ENCODE data around the gene ABHD12. TPM values are rescaled to one million over a fixed set of nuclear protein-coding genes. Genes with fewer than 3 reads are reported as not detected.
"Not testable (repeated sequence)": the region's sequence is repeated elsewhere in the genome, so short reads cannot be mapped to it uniquely, and the experiment has no call there.

The ABHD12 gene
- total and polyA plus RNA-seq, 8 donors, result 44.4 to 73.0 (median 57.5) TPM

DNA sequence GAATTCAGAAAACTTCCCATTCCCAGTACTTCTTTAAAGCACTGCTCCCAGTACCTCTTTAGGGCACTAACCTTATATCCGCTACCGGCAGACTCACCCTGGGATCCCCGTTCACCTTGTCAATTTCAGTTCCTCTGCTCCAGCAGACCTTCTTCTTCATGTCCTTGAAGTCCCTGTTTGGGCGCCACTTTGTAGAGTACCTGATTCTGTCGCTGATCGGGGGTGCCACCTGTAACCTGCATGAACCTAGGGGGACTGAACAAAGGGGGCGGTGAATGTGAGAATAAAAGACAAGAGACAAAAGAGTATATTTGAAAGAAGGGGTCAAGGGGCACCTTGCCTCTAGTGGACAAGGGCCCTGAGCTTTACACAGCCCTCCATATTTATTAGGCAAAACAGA is 11.9 kb upstream of the ABHD12 start:
- DNase-seq (no peak), ATAC-seq (no peak), FAIRE-seq (no peak)
- Histone ChIP-seq H3K27me3 (no peaks in the 10 kb centered on the region), H3K27ac (no peak overlapping the region), H3K9me3 (no peaks in the 10 kb centered on the region), H3K4me1 (peaks cover 0 to 11% (median 0%) of the 10 kb centered on the region in 3 donors), H3K36me3 (no peaks in the 10 kb centered on the region), H3K4me3 (no peak overlapping the region)
- TF ChIP-seq, protein P1, sequence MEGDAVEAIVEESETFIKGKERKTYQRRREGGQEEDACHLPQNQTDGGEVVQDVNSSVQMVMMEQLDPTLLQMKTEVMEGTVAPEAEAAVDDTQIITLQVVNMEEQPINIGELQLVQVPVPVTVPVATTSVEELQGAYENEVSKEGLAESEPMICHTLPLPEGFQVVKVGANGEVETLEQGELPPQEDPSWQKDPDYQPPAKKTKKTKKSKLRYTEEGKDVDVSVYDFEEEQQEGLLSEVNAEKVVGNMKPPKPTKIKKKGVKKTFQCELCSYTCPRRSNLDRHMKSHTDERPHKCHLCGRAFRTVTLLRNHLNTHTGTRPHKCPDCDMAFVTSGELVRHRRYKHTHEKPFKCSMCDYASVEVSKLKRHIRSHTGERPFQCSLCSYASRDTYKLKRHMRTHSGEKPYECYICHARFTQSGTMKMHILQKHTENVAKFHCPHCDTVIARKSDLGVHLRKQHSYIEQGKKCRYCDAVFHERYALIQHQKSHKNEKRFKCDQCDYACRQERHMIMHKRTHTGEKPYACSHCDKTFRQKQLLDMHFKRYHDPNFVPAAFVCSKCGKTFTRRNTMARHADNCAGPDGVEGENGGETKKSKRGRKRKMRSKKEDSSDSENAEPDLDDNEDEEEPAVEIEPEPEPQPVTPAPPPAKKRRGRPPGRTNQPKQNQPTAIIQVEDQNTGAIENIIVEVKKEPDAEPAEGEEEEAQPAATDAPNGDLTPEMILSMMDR (IDR thresholded peaks at IDR 0.05), result no peak
- intact Hi-C loops (cut with DNase I), result loop anchor here in 2 of 3 donors (5.0 to 10.0 kb wide), 2 partner anchors 65 to 108 kb away; no protein-coding TSS in a partner anchor
- 93 to 97% methylated on average over 7 of the region's 7 CpGs for WGBS, 2 donors

DNA sequence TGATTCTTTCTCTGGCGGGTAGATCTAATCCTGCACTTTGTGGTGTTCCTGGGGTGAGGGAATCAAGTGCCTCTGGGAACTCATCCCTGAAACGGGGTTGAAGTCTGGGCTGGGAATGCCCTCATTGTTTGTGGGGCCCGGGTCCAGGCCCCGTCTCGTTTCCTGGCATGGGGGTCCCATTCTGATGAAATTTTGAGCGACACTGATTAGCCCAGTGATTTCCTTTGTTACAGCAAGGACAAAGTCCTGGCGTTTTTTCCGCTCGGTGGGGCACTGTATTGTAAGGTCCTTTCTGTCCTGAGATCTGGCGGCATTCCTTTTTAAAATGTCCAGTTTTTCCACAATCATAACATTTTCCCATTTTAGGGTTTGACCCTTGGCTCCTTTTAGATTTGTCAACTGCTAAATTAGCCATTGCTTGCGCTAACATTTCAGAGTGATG is 9.7 kb upstream of the ABHD12 start:
- not testable (repeated sequence) for FAIRE-seq, H3K36me3 ChIP-seq, H3K27ac ChIP-seq, ATAC-seq, H3K4me3 ChIP-seq, H3K27me3 ChIP-seq, DNase-seq, H3K9me3 ChIP-seq
- intact Hi-C loops (cut with DNase I), result loop anchor here in 2 of 3 donors (5.0 to 10.0 kb wide), 2 partner anchors 63 to 106 kb away; no protein-coding TSS in a partner anchor
- H3K4me1 ChIP-seq, result peaks cover 0 to 11% (median 0%) of the 10 kb centered on the region in 3 donors
- WGBS, 2 donors, result 67 to 71% methylated on average over 11 of the region's 11 CpGs

DNA sequence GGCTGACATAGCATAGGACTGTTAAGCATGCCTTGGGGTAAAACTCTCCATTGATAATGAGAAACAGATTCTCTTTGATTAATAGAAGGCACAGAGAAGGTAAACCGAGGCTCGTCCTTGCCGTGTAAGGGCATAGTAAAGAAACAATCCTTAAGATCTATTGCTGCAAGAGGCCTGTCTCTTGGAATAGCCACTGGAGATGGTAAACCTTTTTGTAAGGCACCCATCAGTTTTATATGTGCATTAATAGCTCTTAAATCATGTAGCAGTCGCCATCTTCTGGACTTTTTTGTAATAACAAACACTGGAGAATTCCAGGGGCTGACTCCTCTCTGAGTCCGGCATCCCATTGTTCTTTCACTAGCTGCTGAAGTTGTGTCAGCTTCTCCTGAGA is 8.4 kb upstream of the ABHD12 start:
- Histone ChIP-seq H3K4me1 (peaks cover 0 to 11% (median 0%) of the 10 kb centered on the region in 3 donors), H3K36me3 (no peaks in the 10 kb centered on the region), H3K9me3 (no peaks in the 10 kb centered on the region), H3K27me3 (no peaks in the 10 kb centered on the region), H3K4me3 (no peak overlapping the region), H3K27ac (peak overlapping the region in 1 of 4 donors; percentile 26)
- intact Hi-C loops (cut with DNase I), result loop anchor here in 1 of 3 donors (5.0 kb wide), 1 partner anchor 62 kb away; no protein-coding TSS in a partner anchor
- WGBS, 2 donors, result 2 to 8% methylated on average over 5 of the region's 5 CpGs
- DNase-seq, result peak in 2 of 6 donors; percentile 19 to 63
- TF ChIP-seq, protein P1 (IDR thresholded peaks at IDR 0.05), result peak in 3 of 4 donors; percentile 43 to 44 (median 44)
- peak; percentile 83 to 98 (median 98) for ATAC-seq
- no peak for FAIRE-seq

DNA sequence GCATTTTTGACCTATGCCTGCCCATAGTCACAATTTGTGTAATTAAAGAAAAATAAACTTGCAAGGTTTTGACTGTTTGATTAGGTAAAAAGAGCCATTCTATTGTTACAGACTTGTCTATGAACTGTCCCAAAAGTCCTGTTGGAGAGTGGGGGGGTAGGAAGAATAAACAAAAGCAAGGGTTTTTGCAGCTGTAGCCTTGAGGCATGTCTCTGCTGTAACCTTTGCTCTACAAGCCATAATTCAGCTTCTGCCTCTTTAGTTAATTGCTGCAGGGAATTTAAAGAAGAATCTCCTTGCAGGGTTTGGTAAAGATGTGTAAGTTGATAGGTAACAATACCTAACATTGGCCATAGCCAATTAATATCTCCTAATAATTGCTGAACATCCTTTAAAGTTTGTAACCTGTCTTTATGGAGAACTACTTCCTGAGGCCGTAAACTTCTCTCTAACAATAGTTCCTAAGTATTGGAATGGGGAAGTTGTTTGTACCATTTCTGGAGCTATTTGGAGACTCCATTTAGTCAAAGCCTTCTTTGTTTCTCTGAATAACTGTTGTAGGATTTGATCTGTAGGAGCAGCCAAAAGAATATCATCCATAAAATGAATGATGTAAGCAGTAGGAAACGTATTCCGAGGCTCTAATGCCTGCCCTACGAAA is 7.9 kb upstream of the ABHD12 start:
- peak overlapping the region in 1 of 4 donors; percentile 26 for H3K27ac ChIP-seq
- TF ChIP-seq, protein P1 (IDR thresholded peaks at IDR 0.05), result no peak
- intact Hi-C loops (cut with DNase I), result loop anchor here in 1 of 3 donors (5.0 kb wide), 1 partner anchor 61 kb away; no protein-coding TSS in a partner anchor
- H3K9me3 ChIP-seq, result no peaks in the 10 kb centered on the region
- H3K27me3 ChIP-seq, result no peaks in the 10 kb centered on the region
- peaks cover 0 to 11% (median 0%) of the 10 kb centered on the region in 3 donors for H3K4me1 ChIP-seq
- DNase-seq (no peak), ATAC-seq (peak; percentile 42 to 62 (median 55)), FAIRE-seq (no peak)
- H3K4me3 ChIP-seq, result no peak overlapping the region
- H3K36me3 ChIP-seq, result no peaks in the 10 kb centered on the region
- WGBS, 2 donors, result 22 to 26% methylated on average over 4 of the region's 4 CpGs

DNA sequence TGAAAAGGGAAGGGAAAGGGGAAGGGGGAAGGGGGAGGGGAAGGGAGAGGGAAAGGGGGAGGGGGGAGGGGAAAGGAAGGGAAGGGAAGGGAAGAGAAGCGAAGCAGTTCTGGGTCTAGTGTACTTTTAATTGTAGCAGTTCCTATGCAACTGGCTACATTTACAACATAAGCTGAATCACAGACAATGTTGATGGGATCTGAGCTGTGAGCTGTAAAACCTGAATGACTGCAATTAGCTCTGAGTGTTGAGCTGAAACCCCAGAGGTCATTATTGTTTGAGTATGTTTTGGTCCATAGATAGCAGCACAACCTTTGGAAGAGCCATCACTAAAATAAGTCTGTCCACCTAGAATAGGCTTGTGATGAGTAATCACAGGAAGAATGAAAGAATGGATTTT is 7.2 kb upstream of the ABHD12 start:
- Histone ChIP-seq H3K27me3 (no peaks in the 10 kb centered on the region), H3K4me1 (peaks cover 0 to 11% (median 0%) of the 10 kb centered on the region in 3 donors), H3K4me3 (no peak overlapping the region), H3K36me3 (no peaks in the 10 kb centered on the region), H3K9me3 (no peaks in the 10 kb centered on the region), H3K27ac (no peak overlapping the region)
- peak in 1 of 4 donors; percentile 23 for ATAC-seq
- 55 to 80% methylated on average over 1 of the region's 1 CpG for WGBS, 2 donors
- intact Hi-C loops (cut with DNase I), result loop anchor here in 1 of 3 donors (5.0 kb wide), 1 partner anchor 61 kb away; no protein-coding TSS in a partner anchor
- TF ChIP-seq, protein P1 (IDR thresholded peaks at IDR 0.05), result no peak
- no peak for FAIRE-seq
- no peak for DNase-seq

Data from pancreas (tissue), 10 donors.